ENCODE data around the gene ARMC8.

GRCh38 chr3:138289701-138290100, 102.6 kb downstream of the ARMC8 start:
- TF ChIP-seq CTCF (IDR thresholded peaks at IDR 0.05) (no peak), EZH2 (IDR thresholded peaks at IDR 0.05; ENCODE audit: borderline replicate concordance, insufficient read depth, low read depth, low read length, poor library complexity, severe bottlenecking) (no peak)

Measured in B cell (primary cell).